K562 (cell line): Measurements from ENCODE around the gene CSE1L. TPM values are rescaled to one million over a fixed set of nuclear protein-coding genes. Genes with fewer than 3 reads are reported as not detected.

Experiments
- FOXA1 ChIP-seq: fragments of 450-650 bp; IDR thresholded peaks from 2 replicates; pipeline ENCODE4 v1.6.1; 2016; ENCODE audit warnings: mild to moderate bottlenecking, borderline replicate concordance
- GTF3C2 ChIP-seq: IDR thresholded peaks from 3 replicates; pipeline ENCODE4 v1.6.1; 2011; ENCODE audit warnings: borderline replicate concordance, mild to moderate bottlenecking, moderate library complexity; ENCODE audit not compliant: insufficient read length; ENCODE audit errors: extremely low read depth
- HDGF ChIP-seq: fragments of 450-650 bp; IDR thresholded peaks from 2 replicates; pipeline ENCODE4 v1.6.1; 2016
- HOMEZ ChIP-seq: fragments of 250-450 bp; sonication (Bioruptor Pico); IDR thresholded peaks from 2 replicates; pipeline ENCODE4 v1.4.0; 2020; ENCODE audit warnings: mild to moderate bottlenecking, moderate library complexity
- TRIM28 ChIP-seq: fragments of 450-650 bp; IDR thresholded peaks from 2 replicates; pipeline ENCODE4 v1.6.1; 2017
- ZBTB40 ChIP-seq, 2 experiments: fragments of 450-650 bp in 1 of 2; sonication (generic) in 1 of 2; formaldehyde crosslinking in 1 of 2; IDR thresholded peaks; 2 replicates each; pipeline versions ENCODE4 v1.7.1 to v1.9.0; 2016 to 2022; ENCODE audit warnings: inconsistent platforms in 1 of 2, mild to moderate bottlenecking in 1 of 2, missing genetic modification reagents in 1 of 2
- ZFPM2 ChIP-seq: fragments of 250-450 bp; sonication (Bioruptor Pico); IDR thresholded peaks from 2 replicates; pipeline ENCODE4 v1.5.1; 2022; ENCODE audit warnings: mild to moderate bottlenecking
- ZNF592 ChIP-seq: fragments of 450-650 bp; IDR thresholded peaks from 2 replicates; pipeline ENCODE4 v1.6.1; 2017; ENCODE audit warnings: antibody characterized with exemption, mild to moderate bottlenecking
- polyA plus RNA-seq, 8 experiments: library from polyadenylated mRNA; depleted of rRNA in 4 of 8; stranded (reverse) in 5 of 8; unstranded in 3 of 8; fragments of >200 nt; fragmentation: Nextera tagmentation in 2 of 8; fragmentation: Illumina TruSeq in 1 of 8; extraction: Ambion mirVana in 2 of 8; extraction: Trizol in 1 of 8; gene quantifications; 2 replicates each; pipeline versions ENCODE4 v1.2.1 to v1.2.3, GENCODE V29; 2011 to 2014; ENCODE audit warnings: inconsistent platforms in 1 of 8, missing spikeins in 1 of 8
- total RNA-seq, 7 experiments: library from RNA; depleted of rRNA in 6 of 7; stranded (reverse); fragments of >200 nt in 6 of 7; fragmentation: Illumina TruSeq in 2 of 7; extraction: Trizol in 2 of 7; gene quantifications; 2 replicates each; pipeline versions ENCODE4 v1.2.1 to v1.2.3, GENCODE V29; 2011 to 2021; ENCODE audit warnings: low replicate concordance in 1 of 7

CSE1L gene
- total and polyA plus RNA-seq, 9 of the 15 experiments (the other 6 are each of a cell fraction or from before 2014, with no cell fraction given) = 138 to 280 (median 209) TPM

GRCh38 chr20:49045440-49046086 is 549 bp upstream of the CSE1L start (continued):
- TF ChIP-seq ZBTB40 (IDR thresholded peaks at IDR 0.05) = peak; percentile 22; the same call in 1 of the 2 replicates
- no peak for TF ChIP-seq ZBTB40 (CRISPR knock-in tag; IDR thresholded peaks at IDR 0.05)
- TF ChIP-seq FOXA1 = no peak
- TF ChIP-seq GTF3C2 = peak; percentile 50
- TF ChIP-seq HOMEZ = 0 out of 2 replicates have a peak, but pooled peaks have one; percentile 31
- no peak for TF ChIP-seq TRIM28
- TF ChIP-seq ZFPM2 (CRISPR knock-in tag) = no peak
- peak; percentile 81 for TF ChIP-seq HDGF
- TF ChIP-seq ZNF592 = peak; percentile 40; the same call in 1 of the 2 replicates
